OCI-LY7 (cell line): ENCODE results near the gene FBF1. TPM values are rescaled to one million over a fixed set of nuclear protein-coding genes. Genes with fewer than 3 reads are reported as not detected.

ENCODE experiments used
- BruUV-seq: library from RNA; stranded (reverse); fragments of 400-500 nt; replicated peaks from 2 replicates; lab custom pipeline; 2021; lab: Mats Ljungman, UMichigan
- CTCF ChIA-PET: fragments of 300-600 bp; sonication (Branson Sonifier 250); formaldehyde crosslinking; loops from one replicate; lab custom pipeline; 2022; ENCODE audit warnings: antibody characterized with exemption; ENCODE audit not compliant: unreplicated experiment; lab: Charles Lee
- POLR2A ChIA-PET: fragments of 300-600 bp; sonication (Branson Sonifier 250); formaldehyde crosslinking; loops from one replicate; lab custom pipeline; 2022; ENCODE audit warnings: antibody characterized with exemption; lab: Charles Lee
- DNase-seq: peaks from one replicate; pipeline ENCODE4 v3.0.0-alpha.2; 2015; ENCODE audit warnings: low spot score
- H2AFZ ChIP-seq: fragments of 200-600 bp; sonication (generic), shearing (Covaris generic); 2 replicates; pipeline ENCODE4 v1.6.1; 2014; ENCODE audit warnings: mild to moderate bottlenecking, antibody characterized with exemption, low read length, moderate library complexity
- H3K27ac ChIP-seq: fragments of 200-600 bp; sonication (generic); 2 replicates; pipeline ENCODE4 v1.5.1; 2014; ENCODE audit warnings: mixed run types, low read depth, mild to moderate bottlenecking, moderate library complexity, low read length, inconsistent platforms; ENCODE audit not compliant: poor library complexity, severe bottlenecking
- H3K36me3 ChIP-seq: fragments of 200-600 bp; sonication (generic); 2 replicates; pipeline ENCODE4 v1.6.1; 2014; ENCODE audit warnings: mild to moderate bottlenecking, antibody characterized with exemption, low read length, moderate library complexity, mixed read lengths; ENCODE audit not compliant: insufficient read depth
- H3K4me1 ChIP-seq: fragments of 200-600 bp; sonication (generic); 2 replicates; pipeline ENCODE4 v1.5.1; 2014; ENCODE audit warnings: mild to moderate bottlenecking, low read length; ENCODE audit not compliant: insufficient read depth, poor library complexity, severe bottlenecking
- H3K4me2 ChIP-seq: fragments of 200-600 bp; sonication (generic); 2 replicates; pipeline ENCODE4 v1.6.1; 2014; ENCODE audit warnings: mild to moderate bottlenecking, low read length
- H3K4me3 ChIP-seq: fragments of 200-600 bp; sonication (generic); 2 replicates; pipeline ENCODE4 v1.5.1; 2014; ENCODE audit warnings: mild to moderate bottlenecking, low read depth, low read length; ENCODE audit not compliant: poor library complexity, severe bottlenecking
- H3K79me2 ChIP-seq: fragments of 200-600 bp; sonication (generic); 2 replicates; pipeline ENCODE4 v1.6.1; 2016; ENCODE audit warnings: low read depth, mild to moderate bottlenecking, low read length, moderate library complexity, mixed read lengths; ENCODE audit not compliant: insufficient read depth
- H3K9me2 ChIP-seq: fragments of 200-600 bp; sonication (generic); 2 replicates; pipeline ENCODE4 v1.6.1; 2016; ENCODE audit warnings: mild to moderate bottlenecking, low read length, mixed read lengths; ENCODE audit not compliant: insufficient read depth
- H3K9me3 ChIP-seq: fragments of 200-600 bp; sonication (generic); 2 replicates; pipeline ENCODE4 v1.6.1; 2014; ENCODE audit warnings: mild to moderate bottlenecking, mixed run types, low read length, mixed read lengths
- H4K20me1 ChIP-seq: fragments of 200-600 bp; sonication (generic); 2 replicates; pipeline ENCODE4 v1.6.1; 2014; ENCODE audit warnings: mild to moderate bottlenecking, antibody characterized with exemption, low read length, moderate library complexity, mixed read lengths; ENCODE audit not compliant: insufficient read depth
- CTCF ChIP-seq: fragments of 200-600 bp; sonication (generic); conservative IDR thresholded peaks from 2 replicates; pipeline ENCODE4 v1.5.1; 2014; ENCODE audit warnings: mild to moderate bottlenecking, antibody characterized with exemption, low read length, moderate library complexity, mixed read lengths
- EZH2phosphoT487 ChIP-seq: fragments of 200-600 bp; sonication (generic); IDR thresholded peaks from 2 replicates; pipeline ENCODE4 v1.6.1; 2018; ENCODE audit warnings: low read depth, borderline replicate concordance, mild to moderate bottlenecking, mixed run types, antibody characterized with exemption, low read length, moderate library complexity, mixed read lengths
- intact Hi-C: fragments of 100-400 bp; cut with micrococcal nuclease; formaldehyde crosslinking; loops from one replicate; pipeline ENCODE4 v1.10.0; 2022; ENCODE audit not compliant: unreplicated experiment
- total RNA-seq, 2 experiments: library from RNA; depleted of rRNA in 1 of 2; stranded (reverse); fragments of >200 nt in 1 of 2; shearing (Covaris generic) in 1 of 2; gene quantifications; 2 replicates each; pipeline ENCODE4 v1.2.3, GENCODE V29; 2014 to 2022

The FBF1 gene
- total RNA-seq, 2 experiments from 2014 or later: 34.6 to 47.9 TPM

- no TSS peak for BruUV-seq
- no peak for DNase-seq
- intact Hi-C loops: no loop called here
These were observed 18.5 kb downstream of the FBF1 start for GRCh38 chr17:75922173-75922961.

GRCh38 chr17:75921596-75921995 is 19.2 kb downstream of the FBF1 start:
- POLR2A ChIA-PET: interaction anchor here (0.7 to 0.9 kb wide), 3 partner anchors 33 to 491 kb away, joined by 3 to 7 read pairs (median 4); no protein-coding TSS in a partner anchor
- intact Hi-C loops: no loop called here
- no peak overlapping the region for H3K4me2 ChIP-seq
- H3K4me1 ChIP-seq: no peaks in the 10 kb centered on the region
- H3K9me3 ChIP-seq: no peaks in the 10 kb centered on the region
- no peak overlapping the region for H3K4me3 ChIP-seq
- H3K27ac ChIP-seq: no peak overlapping the region
- CTCF ChIA-PET: no interaction called here
- no peak for DNase-seq
- TF ChIP-seq CTCF (no peak), EZH2phosphoT487 (no peak)
- H3K79me2 ChIP-seq: no peaks in the 10 kb centered on the region
- H4K20me1 ChIP-seq: no peaks in the 10 kb centered on the region
- no TSS peak for BruUV-seq
- H2AFZ ChIP-seq: no peak overlapping the region
- no peaks in the 10 kb centered on the region for H3K36me3 ChIP-seq
- no peaks in the 10 kb centered on the region for H3K9me2 ChIP-seq

More at GRCh38 chr17:75922173-75922961, 18.5 kb downstream of the FBF1 start:
- Histone ChIP-seq H3K9me3 (no peaks in the 10 kb centered on the region), H3K36me3 (no peaks in the 10 kb centered on the region), H4K20me1 (no peaks in the 10 kb centered on the region), H3K79me2 (no peaks in the 10 kb centered on the region), H2AFZ (no peak overlapping the region), H3K4me1 (no peaks in the 10 kb centered on the region), H3K4me2 (no peak overlapping the region), H3K27ac (no peak overlapping the region), H3K4me3 (no peak overlapping the region), H3K9me2 (no peaks in the 10 kb centered on the region)
- CTCF ChIA-PET: interaction anchor here (0.5 kb wide), 1 partner anchor 8 kb away, joined by 17 read pairs; no protein-coding TSS in a partner anchor
- POLR2A ChIA-PET: no interaction called here
- TF ChIP-seq CTCF: no peak
- TF ChIP-seq EZH2phosphoT487: no peak

- Histone ChIP-seq H3K79me2 (no peaks in the 10 kb centered on the region), H4K20me1 (no peaks in the 10 kb centered on the region), H3K9me2 (no peaks in the 10 kb centered on the region), H3K4me1 (no peaks in the 10 kb centered on the region), H3K4me3 (no peak overlapping the region), H3K27ac (no peak overlapping the region), H3K4me2 (no peak overlapping the region), H3K36me3 (no peaks in the 10 kb centered on the region), H3K9me3 (no peaks in the 10 kb centered on the region), H2AFZ (no peak overlapping the region)
- TF ChIP-seq EZH2phosphoT487 (no peak), CTCF (no peak)
- BruUV-seq: no TSS peak
- CTCF ChIA-PET: no interaction called here
- no peak for DNase-seq
- intact Hi-C loops: no loop called here
- POLR2A ChIA-PET: interaction anchor here (0.6 to 1.0 kb wide), 2 partner anchors 10 to 420 kb away, joined by 3 to 5 read pairs; no protein-coding TSS in a partner anchor
These were observed 20.7 kb downstream of the FBF1 start for GRCh38 chr17:75920045-75920560.
